H1 (cell line): ENCODE measurements around the gene PMEPA1. TPM values are rescaled to one million over a fixed set of nuclear protein-coding genes. Genes with fewer than 3 reads are reported as not detected.

Experiments used
- CTCF ChIA-PET: fragments of 300-600 bp; sonication (Branson Sonifier 250); formaldehyde crosslinking; loops from one replicate; lab custom pipeline; 2021; ENCODE audit not compliant: partially characterized antibody; lab: Charles Lee
- POLR2A ChIA-PET: fragments of 300-600 bp; sonication (Branson Sonifier 250); formaldehyde crosslinking; loops from one replicate; lab custom pipeline; 2021; ENCODE audit warnings: inconsistent platforms; ENCODE audit not compliant: partially characterized antibody; lab: Charles Lee
- DNase-seq, 2 experiments: peaks; one replicate each; pipeline versions ENCODE4 v3.0.0 to v3.0.0-alpha.2; 2010 to 2022; ENCODE audit warnings: low spot score in 2 of 2, low read depth in 1 of 2, mixed read lengths in 1 of 2
- FAIRE-seq: peaks from 2 replicates; lab custom pipeline; 2011; peaks lifted over from hg19 to GRCh38; lab: Jason Lieb, UNC
- H2AFZ ChIP-seq: 2 replicates; pipeline ENCODE4 v1.8.1; 2012; ENCODE audit warnings: low read length, inconsistent platforms
- H2AK5ac ChIP-seq: 2 replicates; pipeline ENCODE4 v1.6.1; 2013; ENCODE audit warnings: low read depth, low read length
- H2BK120ac ChIP-seq: replicated peaks from 2 replicates; pipeline ENCODE3; 2013; ENCODE audit warnings: low read depth, low read length, inconsistent platforms
- H2BK12ac ChIP-seq: 2 replicates; pipeline ENCODE4 v1.6.1; 2013; ENCODE audit warnings: low read depth, low read length
- H2BK15ac ChIP-seq: 2 replicates; pipeline ENCODE4 v1.6.1; 2013; ENCODE audit warnings: low read length
- H2BK20ac ChIP-seq: 2 replicates; pipeline ENCODE4 v1.6.1; 2013; ENCODE audit warnings: low read length
- H2BK5ac ChIP-seq: 2 replicates; pipeline ENCODE4 v1.6.1; 2013; ENCODE audit warnings: low read depth, low read length
- H3K14ac ChIP-seq: 2 replicates; pipeline ENCODE4 v1.6.1; 2013; ENCODE audit warnings: inconsistent platforms; ENCODE audit not compliant: insufficient read length
- H3K18ac ChIP-seq: 2 replicates; pipeline ENCODE4 v1.6.1; 2013; ENCODE audit warnings: low read length; ENCODE audit errors: extremely low read depth
- H3K23ac ChIP-seq: 2 replicates; pipeline ENCODE4 v1.6.1; 2013; ENCODE audit warnings: inconsistent platforms; ENCODE audit not compliant: insufficient read length
- H3K23me2 ChIP-seq: 2 replicates; pipeline ENCODE4 v1.6.1; 2013; ENCODE audit warnings: low read depth, low read length
- H3K27ac ChIP-seq: 2 replicates; pipeline ENCODE4 v1.6.1; 2011; ENCODE audit warnings: low read depth, low read length, inconsistent platforms
- H3K27me3 ChIP-seq, 4 experiments: replicated peaks in 1 of 4; 1 replicate in 1 of 4; 2 replicates in 3 of 4; pipeline versions ENCODE4 v1.6.1 to v1.8.1; 2011 to 2013; ENCODE audit warnings: low read length in 3 of 4, mild to moderate bottlenecking in 3 of 4, inconsistent platforms in 2 of 4, mixed read lengths in 2 of 4, moderate library complexity in 1 of 4; ENCODE audit not compliant: control insufficient read depth in 3 of 4, insufficient read depth in 3 of 4; ENCODE audit errors: extremely low read depth in 1 of 4
- H3K36me3 ChIP-seq, 4 experiments: 2 replicates each; pipeline versions ENCODE4 v1.6.1 to v1.8.1; 2011 to 2013; ENCODE audit warnings: mild to moderate bottlenecking in 4 of 4, low read length in 3 of 4, moderate library complexity in 2 of 4, control low read depth in 1 of 4, inconsistent platforms in 1 of 4; ENCODE audit not compliant: insufficient read depth in 4 of 4, control insufficient read depth in 2 of 4
- H3K4ac ChIP-seq: replicated peaks from 2 replicates; pipeline ENCODE3; 2013; ENCODE audit warnings: low read length, low read depth, mixed read lengths, inconsistent platforms; ENCODE audit not compliant: insufficient read length
- H3K4me1 ChIP-seq, 4 experiments: replicated peaks in 1 of 4; 1 replicate in 1 of 4; 2 replicates in 3 of 4; pipeline versions ENCODE4 v1.6.1 to v1.8.1; 2011 to 2013; ENCODE audit warnings: low read length in 3 of 4, inconsistent platforms in 2 of 4, mixed read lengths in 1 of 4; ENCODE audit not compliant: insufficient read depth in 4 of 4, control insufficient read depth in 3 of 4
- H3K4me2 ChIP-seq, 2 experiments: 2 replicates each; pipeline versions ENCODE4 v1.6.1 to v1.8.1; 2011 to 2013; ENCODE audit warnings: low read depth in 2 of 2, low read length in 2 of 2, control low read depth in 1 of 2, inconsistent platforms in 1 of 2, mild to moderate bottlenecking in 1 of 2; ENCODE audit not compliant: insufficient read depth in 1 of 2
- H3K4me3 ChIP-seq, 4 experiments: fragments of 200-600, 300-600 bp in 1 of 4; sonication (generic), shearing (Covaris generic), sonication (Bioruptor Twin) in 1 of 4; 2 replicates each; pipeline versions ENCODE4 v1.5.1 to v1.8.1; 2011 to 2016; ENCODE audit warnings: low read length in 4 of 4, low read depth in 3 of 4, control low read depth in 2 of 4, inconsistent platforms in 2 of 4, mild to moderate bottlenecking in 2 of 4, mixed read lengths in 1 of 4, moderate library complexity in 1 of 4; ENCODE audit not compliant: insufficient read depth in 2 of 4; ENCODE audit errors: extremely low read depth in 1 of 4
- H3K56ac ChIP-seq: replicated peaks from 2 replicates; pipeline ENCODE3; 2013; ENCODE audit warnings: low read depth, mild to moderate bottlenecking, mixed read lengths, low read length, inconsistent platforms; ENCODE audit not compliant: insufficient read length
- H3K79me1 ChIP-seq: 2 replicates; pipeline ENCODE4 v1.6.1; 2013; ENCODE audit warnings: low read depth, low read length, control low read depth
- H3K79me2 ChIP-seq, 2 experiments: 2 replicates each; pipeline versions ENCODE4 v1.6.1 to v1.8.1; 2012 to 2013; ENCODE audit warnings: low read length in 2 of 2, mild to moderate bottlenecking in 2 of 2, inconsistent platforms in 1 of 2; ENCODE audit not compliant: insufficient read depth in 2 of 2, control insufficient read depth in 1 of 2
- H3K9ac ChIP-seq, 4 experiments: replicated peaks in 1 of 4; 1 replicate in 1 of 4; 2 replicates in 3 of 4; pipeline versions ENCODE4 v1.6.1 to v1.8.1; 2011 to 2013; ENCODE audit warnings: low read depth in 3 of 4, low read length in 3 of 4, control low read depth in 2 of 4, mild to moderate bottlenecking in 2 of 4, moderate library complexity in 2 of 4, inconsistent platforms in 1 of 4; ENCODE audit errors: extremely low read depth in 1 of 4
- H3K9me3 ChIP-seq, 2 experiments: 2 replicates each; pipeline versions ENCODE4 v1.6.1 to v1.8.1; 2012 to 2013; ENCODE audit warnings: mild to moderate bottlenecking in 2 of 2, moderate library complexity in 2 of 2, control low read depth in 1 of 2, inconsistent platforms in 1 of 2, low read depth in 1 of 2, low read length in 1 of 2, mixed read lengths in 1 of 2; ENCODE audit not compliant: insufficient read depth in 2 of 2
- H4K20me1 ChIP-seq, 2 experiments: replicated peaks in 1 of 2; 2 replicates each; pipeline versions ENCODE3 to v1.8.1; 2011 to 2013; ENCODE audit warnings: inconsistent platforms in 2 of 2, low read length in 2 of 2, mild to moderate bottlenecking in 1 of 2; ENCODE audit not compliant: insufficient read depth in 2 of 2, control insufficient read depth in 1 of 2
- H4K5ac ChIP-seq: 2 replicates; pipeline ENCODE4 v1.6.1; 2013; ENCODE audit warnings: low read length, low read depth, mixed read lengths, inconsistent platforms; ENCODE audit not compliant: insufficient read length
- H4K8ac ChIP-seq: 2 replicates; pipeline ENCODE4 v1.8.0; 2013; ENCODE audit warnings: mild to moderate bottlenecking, moderate library complexity, low read length, inconsistent platforms; ENCODE audit not compliant: insufficient read depth; ENCODE audit errors: extremely low read depth
- H4K91ac ChIP-seq: replicated peaks from 2 replicates; pipeline ENCODE3; 2013; ENCODE audit warnings: low read length, mixed read lengths, inconsistent platforms; ENCODE audit not compliant: insufficient read length
- CBX8 ChIP-seq: fragments of 300-800, 300-1000 bp; sonication (generic); IDR thresholded peaks from 2 replicates; pipeline ENCODE4 v1.7.1; 2016; ENCODE audit warnings: low read depth, low read length, borderline replicate concordance
- CHD2 ChIP-seq: IDR thresholded peaks from 2 replicates; pipeline ENCODE4 v1.6.1; 2012; ENCODE audit warnings: low read length, improper control_type of control experiment
- EZH2 ChIP-seq: fragments of 200-600 bp; sonication (generic); IDR thresholded peaks from 2 replicates; pipeline ENCODE4 v1.7.1; 2012; ENCODE audit warnings: low read depth, mild to moderate bottlenecking, moderate library complexity, low read length, inconsistent platforms; ENCODE audit not compliant: severe bottlenecking
- GTF2F1 ChIP-seq: IDR thresholded peaks from 2 replicates; pipeline ENCODE4 v1.6.1; 2012; ENCODE audit warnings: low read depth, low read length, improper control_type of control experiment, borderline replicate concordance
- JUN ChIP-seq: IDR thresholded peaks from 2 replicates; pipeline ENCODE4 v1.6.1; 2011; ENCODE audit warnings: low read depth, mild to moderate bottlenecking, improper control_type of control experiment, low read length
- KDM4A ChIP-seq: IDR thresholded peaks from one replicate; pipeline ENCODE4 v1.7.1; 2012; ENCODE audit warnings: low read depth, mild to moderate bottlenecking, moderate library complexity, low read length, inconsistent platforms; ENCODE audit not compliant: severe bottlenecking
- NANOG ChIP-seq: IDR thresholded peaks from 2 replicates; pipeline ENCODE4 v1.6.1; 2011; ENCODE audit warnings: low read length, low read depth, mild to moderate bottlenecking, inconsistent platforms; ENCODE audit not compliant: insufficient read depth, poor library complexity, severe bottlenecking
- POLR2AphosphoS5 ChIP-seq: IDR thresholded peaks from 2 replicates; pipeline ENCODE4 v1.6.1; 2011; ENCODE audit warnings: low read depth, low read length
- RAD21 ChIP-seq, 2 experiments: IDR thresholded peaks in 1 of 2; conservative IDR thresholded peaks in 1 of 2; 2 replicates each; pipeline ENCODE4 v1.6.1; 2011; ENCODE audit warnings: low read depth in 2 of 2, low read length in 2 of 2, improper control_type of control experiment in 1 of 2, inconsistent platforms in 1 of 2, mild to moderate bottlenecking in 1 of 2, moderate library complexity in 1 of 2
- RBBP5 ChIP-seq: IDR thresholded peaks from 2 replicates; pipeline ENCODE4 v1.7.1; 2012; ENCODE audit warnings: low read depth, mild to moderate bottlenecking, inconsistent platforms, low read length, moderate library complexity, borderline replicate concordance
- SP4 ChIP-seq: IDR thresholded peaks from 2 replicates; pipeline ENCODE4 v1.6.1; 2012; ENCODE audit warnings: low read length, inconsistent platforms
- TCF12 ChIP-seq: IDR thresholded peaks from 2 replicates; pipeline ENCODE4 v1.6.1; 2011; ENCODE audit warnings: low read depth, mild to moderate bottlenecking, low read length
- WGBS, 2 experiments: shearing (Covaris generic) in 1 of 2; methylation state at CpG; one replicate each; pipeline versions ENCODE4 v1.1.6 to v1.1.7; 2013 to 2015; ENCODE audit warnings: low lambda C conversion rate in 2 of 2, mixed read lengths in 2 of 2, inconsistent platforms in 1 of 2, low coverage in 1 of 2, missing lambda C conversion rate in 1 of 2; ENCODE audit not compliant: insufficient replicate concordance in 2 of 2, insufficient coverage in 1 of 2, insufficient read length in 1 of 2; ENCODE audit errors: extremely low coverage in 1 of 2, missing lambda C conversion rate in 1 of 2; 5-methylcytosine and 5-hydroxymethylcytosine counted together
- polyA plus RNA-seq, 7 experiments: library from polyadenylated mRNA; depleted of rRNA in 3 of 7; stranded (reverse) in 5 of 7; unstranded in 2 of 7; fragments of >200 nt in 5 of 7; fragments of 200-250 nt in 2 of 7; gene quantifications; 1 replicate in 5 of 7; 2 replicates in 1 of 7; 4 replicates in 1 of 7; pipeline versions ENCODE4 v1.2.1 to v1.2.3, GENCODE V29; 2011 to 2013; ENCODE audit warnings: missing spikeins in 2 of 7, mixed read lengths in 2 of 7
- total RNA-seq: library from RNA; stranded (reverse); fragmentation: NEBNext Ultra II Directional; extraction: Animal tissue kit (Norgen Biotek cat#: 25700); gene quantifications from 2 replicates; pipeline ENCODE4 v1.2.1, GENCODE V29; 2021

Gene PMEPA1
- total and polyA plus RNA-seq, 2 of the 8 experiments (the other 6 are each of a cell fraction or from before 2014, with no cell fraction given), result 12.7 to 20.5 TPM

- Histone ChIP-seq H3K9me3 (no peaks in the 10 kb centered on the region), H2BK12ac (no peak overlapping the region), H4K20me1 (peaks cover 0 to 1% of the 10 kb centered on the region in 2 experiments), H3K14ac (no peak overlapping the region), H2BK20ac (no peak overlapping the region), H3K56ac (no peak overlapping the region), H3K79me1 (no peaks in the 10 kb centered on the region), H3K4me3 (no peak overlapping the region), H3K4ac (no peak overlapping the region), H2AK5ac (no peak overlapping the region), H2BK5ac (no peak overlapping the region), H3K18ac (no peak overlapping the region), H4K8ac (no peak overlapping the region), H3K27ac (no peak overlapping the region), H3K4me1 (peaks cover 0 to 3% (median 1%) of the 10 kb centered on the region in 4 experiments; a peak in 3 of 7 replicates), H2AFZ (no peak overlapping the region), H3K23me2 (peaks cover 4% of the 10 kb centered on the region; the same call in 1 of the 2 replicates), H2BK15ac (no peak overlapping the region), H4K91ac (no peak overlapping the region)
- CTCF ChIA-PET, result no interaction called here
- FAIRE-seq (no peak), DNase-seq (no peak)
- TF ChIP-seq RBBP5, result no peak
- no peak for TF ChIP-seq GTF2F1
- no peak for TF ChIP-seq POLR2AphosphoS5
- no peak for TF ChIP-seq CHD2
- TF ChIP-seq KDM4A, result no peak
- no peak for TF ChIP-seq EZH2
- no peak for TF ChIP-seq TCF12
- TF ChIP-seq CBX8, result no peak
- no peak for TF ChIP-seq JUN
- TF ChIP-seq NANOG, result no peak
- no peak for TF ChIP-seq SP4
- no peak for TF ChIP-seq RAD21 (IDR thresholded peaks at IDR 0.05 in 1 of 2, conservative IDR thresholded peaks at IDR 0.05 in 1 of 2; ENCODE audit: low read depth in 2 of 2, low read length in 2 of 2)
- TF ChIP-seq, all 59 proteins: peak for 0
- Histone ChIP-seq H3K9ac (no peak overlapping the region), H3K79me2 (no peaks in the 10 kb centered on the region), H4K5ac (no peak overlapping the region), H3K36me3 (no peaks in the 10 kb centered on the region), H3K23ac (no peak overlapping the region), H3K4me2 (no peak overlapping the region), H3K27me3 (peaks cover 0 to 4% (median 2%) of the 10 kb centered on the region in 4 experiments; a peak in 2 of 7 replicates), H2BK120ac (no peak overlapping the region)
- WGBS, 2 experiments, result 83% methylated on average over 3 of the region's 3 CpGs; no CpG with 5 or more reads in 1 of the 2 experiments
- POLR2A ChIA-PET, result no interaction called here
Observed at GRCh38 chr20:57716901-57717300, 7.1 kb upstream of the PMEPA1 start.
